Forelimb muscle (tissue), 1 donor: ENCODE measurements around the gene CD320. TPM values are rescaled to one million over a fixed set of nuclear protein-coding genes. Genes with fewer than 3 reads are reported as not detected.
"Not testable (repeated sequence)": the region's sequence is repeated elsewhere in the genome, so short reads cannot be mapped to it uniquely, and the experiment has no call there.

Experiments
- DNase-seq: peaks from one replicate; pipeline ENCODE4 v3.0.0-alpha.2; 2013; ENCODE audit warnings: low read depth
- polyA plus RNA-seq: library from polyadenylated mRNA; unstranded; fragments of 120-200 nt; gene quantifications from one replicate; pipeline ENCODE4 v1.2.1, GENCODE V29; 2013; ENCODE audit not compliant: insufficient read length

CD320 gene
- polyA plus RNA-seq, 1 donor: 23.5 TPM

- DNase-seq: no peak
These were observed 2.3 kb upstream of the CD320 start for GRCh38 chr19:8310342-8311055.

- DNase-seq: no peak
These were observed 733 bp upstream of the CD320 start for GRCh38 chr19:8308891-8309291.

GRCh38 chr19:8307400-8307964 is 676 bp downstream of the CD320 start:
- no peak for DNase-seq

GRCh38 chr19:8306235-8307054 is 1.7 kb downstream of the CD320 start:
- DNase-seq: no peak

- no peak for DNase-seq
These were observed 2.4 kb downstream of the CD320 start for GRCh38 chr19:8305798-8306197.

- no peak for DNase-seq
These were observed 3.1 kb downstream of the CD320 start for GRCh38 chr19:8304841-8305621.

- no peak for DNase-seq
These were observed 5.4 kb downstream of the CD320 start for GRCh38 chr19:8302734-8303133.

- no peak for DNase-seq
These were observed 5.8 kb downstream of the CD320 start for GRCh38 chr19:8302357-8302691.

GRCh38 chr19:8291337-8291736 is 16.8 kb downstream of the CD320 start:
- not testable (repeated sequence) for DNase-seq

GRCh38 chr19:8276508-8276907 is 31.6 kb downstream of the CD320 start:
- DNase-seq: not testable (repeated sequence)

- no peak for DNase-seq
These were observed 38.4 kb downstream of the CD320 start for GRCh38 chr19:8269724-8270123.

- no peak for DNase-seq
These were observed 42.3 kb downstream of the CD320 start for GRCh38 chr19:8265872-8266271.

GRCh38 chr19:8264248-8264647 is 43.9 kb downstream of the CD320 start:
- not testable (repeated sequence) for DNase-seq

GRCh38 chr19:8262431-8262830 is 45.7 kb downstream of the CD320 start:
- DNase-seq: no peak

- DNase-seq: no peak
These were observed 46.3 kb downstream of the CD320 start for GRCh38 chr19:8261881-8262280.

GRCh38 chr19:8261347-8261746 is 46.8 kb downstream of the CD320 start:
- DNase-seq: no peak

GRCh38 chr19:8259922-8260247 is 48.3 kb downstream of the CD320 start:
- DNase-seq: no peak

GRCh38 chr19:8259142-8259921 is 48.8 kb downstream of the CD320 start:
- no peak for DNase-seq

GRCh38 chr19:8257052-8257443 is 51.1 kb downstream of the CD320 start:
- no peak for DNase-seq

- DNase-seq: no peak
These were observed 51.7 kb downstream of the CD320 start for GRCh38 chr19:8256276-8257051.
